GM21423 (cell line): Measurements from ENCODE around the gene SPDYE6.
"Not testable (repeated sequence)": the region's sequence is repeated elsewhere in the genome, so short reads cannot be mapped to it uniquely, and the experiment has no call there.

Source experiments
- ATAC-seq: cut with Tn5 transposase; IDR thresholded peaks from one replicate; pipeline ENCODE4 v1.9.1; 2021; ENCODE audit warnings: mild to moderate bottlenecking, moderate library complexity; ENCODE audit not compliant: unreplicated experiment

Gene SPDYE6, protein sequence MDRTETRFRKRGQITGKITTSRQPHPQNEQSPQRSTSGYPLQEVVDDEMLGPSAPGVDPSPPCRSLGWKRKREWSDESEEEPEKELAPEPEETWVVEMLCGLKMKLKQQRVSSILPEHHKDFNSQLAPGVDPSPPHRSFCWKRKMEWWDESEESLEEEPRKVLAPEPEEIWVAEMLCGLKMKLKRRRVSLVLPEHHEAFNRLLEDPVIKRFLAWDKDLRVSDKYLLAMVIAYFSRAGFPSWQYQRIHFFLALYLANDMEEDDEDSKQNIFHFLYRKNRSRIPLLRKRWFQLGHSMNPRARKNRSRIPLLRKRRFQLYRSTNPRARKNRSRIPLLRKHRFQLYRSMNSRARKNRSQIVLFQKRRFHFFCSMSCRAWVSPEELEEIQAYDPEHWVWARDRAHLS

DNA sequence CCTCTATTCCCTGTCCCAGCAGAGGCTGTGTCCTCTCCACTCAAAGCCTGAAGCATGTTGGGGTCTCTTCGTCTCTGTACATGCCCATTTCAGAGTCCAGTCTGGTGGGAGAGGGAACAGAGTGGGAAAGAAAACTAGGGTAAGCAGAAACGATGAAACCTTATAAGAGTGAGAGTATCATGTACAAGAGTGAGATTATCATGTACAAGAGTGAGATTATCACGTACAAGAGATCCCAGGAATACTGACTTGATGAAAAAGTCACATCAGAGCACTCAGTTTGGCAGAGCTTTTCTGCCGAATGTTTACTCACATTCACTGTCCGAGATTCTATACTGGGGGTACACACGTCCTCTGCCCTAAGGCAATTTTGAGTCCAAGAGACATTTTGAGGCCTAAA lies at the start of gene SPDYE6:
TSS of gene SPDYE6 (minus strand) at position 101 of the 400 bp plus-strand sequence. CDS start 421 bp downstream, outside the sequence.
- not testable (repeated sequence) for ATAC-seq

- ATAC-seq = not testable (repeated sequence)
These were observed 48.6 kb upstream of the SPDYE6 start for GRCh38 chr7:102404862-102405188.

DNA sequence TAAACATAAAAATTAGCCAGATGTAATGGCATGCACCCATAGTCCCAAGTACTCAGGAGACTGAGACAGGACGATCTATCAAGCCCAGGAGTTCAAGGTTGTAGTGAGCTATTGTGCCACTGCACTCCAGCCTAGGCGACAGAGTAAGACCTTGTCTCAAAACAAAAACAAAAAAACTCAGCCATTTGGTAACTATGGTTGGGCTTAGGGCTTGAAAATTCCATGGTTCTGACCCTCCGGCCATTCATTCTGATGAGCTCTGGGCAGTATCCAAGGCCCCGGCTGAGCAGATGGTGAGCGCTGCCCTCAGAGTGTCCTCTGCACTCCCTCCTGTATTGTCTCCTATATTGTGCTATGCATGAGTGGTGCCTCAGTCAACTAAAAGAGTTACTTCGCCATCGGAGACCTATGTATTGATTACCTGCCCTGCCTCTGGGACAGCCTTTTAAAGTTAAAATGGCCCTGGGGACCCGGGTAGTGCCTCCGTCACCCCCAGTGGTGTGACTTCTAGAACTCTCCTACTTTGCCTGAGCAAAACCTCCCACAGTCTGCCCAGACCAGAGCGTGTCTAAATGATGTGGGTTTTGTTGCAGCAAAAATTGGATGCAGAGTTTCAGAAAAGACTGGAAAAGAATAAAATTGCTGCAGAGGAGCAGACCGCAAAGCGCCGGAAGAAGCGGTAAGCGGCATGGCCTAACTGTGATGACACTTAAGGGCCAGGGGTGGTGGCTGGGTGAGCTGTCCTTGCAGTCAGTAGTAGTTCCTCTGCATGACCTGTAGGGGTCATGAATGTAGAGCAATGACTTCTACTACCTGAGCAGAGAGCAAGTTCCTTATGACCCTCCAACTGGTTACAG lies 48.0 kb upstream of the SPDYE6 start:
- peak; percentile 76 for ATAC-seq

- no peak for ATAC-seq
These were observed 47.3 kb upstream of the SPDYE6 start for GRCh38 chr7:102403563-102403962.

DNA sequence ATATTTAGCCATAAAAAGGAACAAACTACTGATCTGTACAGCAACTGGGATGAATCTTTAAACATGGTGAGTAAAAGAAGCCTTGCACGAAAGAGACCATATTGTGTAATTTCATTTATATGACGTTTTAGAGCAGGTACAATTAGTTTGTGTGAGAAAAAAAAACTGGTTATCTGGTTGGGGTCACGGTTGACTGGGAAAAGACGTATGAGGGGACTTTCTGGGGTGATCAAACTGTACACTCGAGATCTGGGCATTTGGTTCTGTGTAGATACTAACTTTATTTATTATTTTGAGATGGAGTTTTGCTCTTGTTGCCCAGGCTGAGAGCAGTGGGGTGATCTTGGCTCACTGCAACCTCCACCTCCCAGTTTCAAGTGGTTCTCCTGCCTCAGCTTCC lies 44.1 kb upstream of the SPDYE6 start:
- no peak for ATAC-seq

- ATAC-seq = no peak
These were observed 42.3 kb upstream of the SPDYE6 start for GRCh38 chr7:102398543-102398942.

DNA sequence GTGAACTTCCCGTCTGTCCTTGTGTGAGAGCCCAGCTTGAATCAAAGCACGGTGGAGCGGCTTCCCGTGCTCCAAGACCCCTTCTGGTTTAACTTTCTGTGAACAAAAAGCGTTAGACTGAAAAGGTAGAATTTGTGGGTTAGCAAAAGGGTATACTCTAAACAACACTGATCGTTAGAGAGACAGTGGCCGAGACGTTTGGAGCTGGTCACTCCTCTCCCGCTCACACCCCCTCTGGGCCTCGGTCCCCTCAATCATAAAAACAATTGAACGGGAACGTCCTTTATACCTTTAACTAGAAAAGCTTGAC lies 40.4 kb upstream of the SPDYE6 start:
- ATAC-seq = no peak

DNA sequence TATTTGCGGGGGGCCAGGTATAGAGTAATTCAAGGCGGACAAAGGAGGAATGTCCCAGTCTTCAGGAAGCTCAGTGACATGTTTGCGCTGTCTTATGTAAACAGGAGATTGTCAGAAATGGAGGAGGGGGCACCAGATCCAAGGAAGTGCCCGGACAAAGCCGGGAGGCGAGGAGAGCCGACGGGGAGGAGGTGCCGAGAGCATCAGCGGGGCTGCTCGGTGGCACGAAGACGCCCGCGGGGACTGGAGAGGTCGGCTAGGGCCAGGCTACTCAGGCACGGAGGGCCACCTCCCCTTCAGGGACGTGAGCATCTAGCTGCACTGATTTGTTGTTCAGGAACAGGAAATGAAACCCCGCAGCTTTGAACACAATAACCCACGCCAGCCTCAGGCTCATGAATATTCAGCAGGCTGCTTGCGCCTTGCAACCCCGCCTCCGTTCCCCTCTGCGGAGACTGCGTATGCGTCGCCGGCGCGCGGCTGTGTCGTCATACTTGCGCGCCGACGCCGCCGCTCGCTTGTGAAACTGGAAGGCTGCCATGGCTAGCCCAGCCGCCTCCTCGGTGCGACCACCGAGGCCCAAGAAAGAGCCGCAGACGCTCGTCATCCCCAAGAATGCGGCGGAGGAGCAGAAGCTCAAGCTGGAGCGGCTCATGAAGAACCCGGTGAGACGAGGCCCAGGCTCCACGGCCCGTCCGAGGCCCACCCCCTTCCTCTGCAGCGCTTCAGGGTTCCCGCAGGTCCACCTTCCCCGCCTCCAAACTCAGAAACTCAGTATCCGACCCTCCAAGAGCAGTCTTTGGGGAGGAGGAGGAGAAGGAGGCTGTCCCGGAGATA lies 39.8 kb upstream of the SPDYE6 start, which contains the start of gene PRKRIP1:
TSS of gene PRKRIP1 (plus strand) at position 491 of the 837 bp plus-strand sequence. CDS start at position 540, 49 bp downstream.
- peak; percentile 99 for ATAC-seq

DNA sequence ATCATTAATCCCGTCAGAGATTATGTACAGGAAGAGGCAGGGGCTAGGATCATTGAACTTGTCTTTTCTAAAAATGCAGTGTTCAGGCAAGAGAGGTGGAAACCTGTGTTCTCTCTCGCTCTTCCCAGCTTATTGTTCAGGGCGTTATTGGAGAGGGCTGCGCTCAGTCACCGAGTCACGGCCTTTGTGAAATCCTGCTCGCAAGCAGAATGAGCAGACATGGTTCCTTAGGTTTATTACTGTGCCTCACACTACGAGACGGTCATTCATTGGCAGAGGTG lies 39.3 kb upstream of the SPDYE6 start:
- ATAC-seq = no peak

- ATAC-seq = no peak
These were observed 37.2 kb upstream of the SPDYE6 start for GRCh38 chr7:102393467-102393866.

GRCh38 chr7:102392330-102392729 lies 36.1 kb upstream of the SPDYE6 start:
- ATAC-seq = no peak

DNA sequence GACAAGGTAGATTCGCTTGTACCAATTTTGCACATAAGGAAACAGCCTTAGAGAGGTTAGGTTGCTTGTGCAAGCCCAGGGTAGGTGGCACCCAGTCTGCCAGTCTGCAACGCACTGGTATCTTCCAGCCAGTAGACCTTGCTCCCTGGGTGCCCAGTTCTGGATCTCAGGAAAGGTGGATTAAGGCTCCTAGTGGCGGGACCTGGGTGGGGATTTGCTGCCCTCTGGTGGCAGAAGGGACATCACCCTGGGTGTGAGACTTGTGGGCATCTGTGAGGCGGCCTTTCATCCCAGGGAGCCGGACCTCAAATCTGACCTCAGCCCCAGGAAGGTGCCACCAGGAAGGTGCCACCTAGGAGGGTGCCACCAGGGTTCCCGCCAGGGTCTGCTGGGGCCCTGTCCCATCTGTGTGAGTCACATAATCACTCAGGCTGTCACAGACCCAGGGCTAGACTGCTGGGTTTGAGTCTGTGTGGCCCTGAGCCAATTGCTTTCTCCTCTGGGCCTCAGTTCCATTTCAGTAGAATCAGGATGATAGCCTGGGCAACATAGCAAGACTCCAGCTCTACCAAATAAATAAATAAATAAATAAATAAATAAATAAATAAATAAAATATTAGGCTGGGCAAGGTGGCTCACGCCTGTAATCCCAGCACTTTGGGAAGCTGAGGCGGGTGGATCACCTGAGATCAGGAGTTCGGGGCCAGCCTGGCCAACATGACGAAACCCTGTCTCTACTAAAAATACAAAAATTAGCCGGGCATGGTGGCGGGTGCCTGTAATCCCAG lies 34.6 kb upstream of the SPDYE6 start:
- no peak for ATAC-seq

DNA sequence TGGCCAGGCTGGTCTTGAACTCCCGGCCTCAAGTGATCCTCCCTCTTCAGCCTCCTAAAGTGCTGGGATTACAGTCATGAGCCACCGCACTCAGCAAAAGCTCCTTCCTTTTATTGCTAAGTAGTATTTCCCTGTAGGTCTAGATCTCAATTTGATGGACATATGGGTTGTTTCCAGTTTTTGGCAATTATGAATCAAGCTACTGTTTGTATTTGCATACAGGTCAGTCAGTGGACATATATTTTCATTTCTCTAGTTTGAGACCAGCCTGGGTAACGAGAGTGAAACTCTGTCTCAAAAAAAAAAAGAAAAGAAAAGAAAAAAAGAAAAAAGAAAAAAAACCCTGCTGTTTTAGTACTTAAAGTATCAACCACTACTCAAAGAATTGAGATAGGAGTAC lies 33.6 kb upstream of the SPDYE6 start:
- ATAC-seq = no peak

GRCh38 chr7:102387064-102387463 lies 30.8 kb upstream of the SPDYE6 start:
- no peak for ATAC-seq

GRCh38 chr7:102381696-102382425 lies 25.6 kb upstream of the SPDYE6 start:
- ATAC-seq = not testable (repeated sequence)

DNA sequence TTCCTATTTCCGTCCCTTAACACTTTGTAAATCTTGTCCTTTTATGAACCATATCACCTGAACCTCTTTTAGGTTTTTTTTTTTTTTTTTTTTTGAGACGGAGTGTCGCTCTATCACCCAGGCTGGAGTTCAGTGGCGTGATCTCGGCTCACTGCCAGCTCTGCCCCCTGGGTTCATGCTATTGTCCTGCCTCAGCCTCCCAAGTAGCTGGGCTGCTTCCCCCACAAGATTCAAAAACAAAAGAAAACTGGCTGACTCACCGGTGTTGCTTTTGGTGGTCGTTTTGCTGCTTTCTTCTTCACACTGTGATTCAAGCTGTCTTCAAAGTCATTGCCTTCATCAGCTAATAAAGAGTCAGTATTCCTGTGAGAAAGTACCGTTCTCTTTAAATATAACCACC lies 24.6 kb upstream of the SPDYE6 start:
- ATAC-seq = not testable (repeated sequence)

- ATAC-seq = no peak
These were observed 20.8 kb upstream of the SPDYE6 start for GRCh38 chr7:102376964-102377466.

DNA sequence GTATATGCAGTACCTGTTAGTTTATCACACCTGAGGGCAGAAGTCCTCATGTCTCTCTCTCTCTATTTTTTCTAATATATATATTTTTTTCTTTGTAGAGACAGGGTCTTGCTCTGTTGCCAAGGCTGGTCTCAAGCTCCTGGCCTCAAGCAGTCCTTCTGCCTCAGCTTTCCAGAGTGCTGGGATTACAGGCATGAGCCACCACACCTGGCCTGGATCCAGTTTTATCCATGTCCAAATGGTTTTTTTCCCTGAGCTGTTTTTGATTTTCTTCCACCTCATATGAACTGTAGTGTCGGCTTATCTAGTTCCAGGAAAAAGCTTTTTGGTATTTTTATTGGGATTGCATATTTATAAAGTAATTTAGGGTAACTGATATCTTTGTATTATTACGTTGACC lies 16.6 kb upstream of the SPDYE6 start:
- ATAC-seq = not testable (repeated sequence)

DNA sequence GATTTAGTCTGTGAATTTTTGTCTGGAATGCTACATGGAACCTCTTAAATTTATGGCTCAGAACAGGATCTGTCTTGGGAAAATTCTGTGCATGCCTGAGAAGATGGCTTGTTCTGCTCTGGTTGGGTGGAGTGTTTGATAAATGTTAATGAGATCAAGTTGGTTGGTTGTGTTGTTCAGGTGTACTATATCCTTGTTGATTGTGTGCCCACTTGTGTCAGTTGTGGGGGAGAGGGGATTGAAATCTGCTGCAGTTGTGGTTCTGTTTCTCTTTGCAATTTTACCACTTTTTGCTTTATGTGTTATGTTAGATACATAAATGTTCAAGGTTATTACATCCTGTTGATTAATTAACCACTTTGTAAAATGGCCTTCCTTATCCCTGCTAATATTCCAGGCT lies 13.8 kb upstream of the SPDYE6 start:
- ATAC-seq = not testable (repeated sequence)

GRCh38 chr7:102365390-102365789 lies 9.1 kb upstream of the SPDYE6 start:
- ATAC-seq = not testable (repeated sequence)
